Natural killer cell (primary cell): ENCODE data around the gene ITSN2. TPM values are rescaled to one million over a fixed set of nuclear protein-coding genes. Genes with fewer than 3 reads are reported as not detected.
A peak's percentile ranks its signal among the peaks of the same experiment; 100 is the strongest.

ENCODE experiments used
- ATAC-seq, 3 donors: fragments of 150-1000 bp in 2 of 3; fragments of 200-7000 bp in 1 of 3; cut with Tn5 transposase; 1 replicate in 1 of 3; 2 replicates in 2 of 3; pipeline ENCODE4 v1.10.0; 2021; ENCODE audit warnings: mild to moderate bottlenecking in 2 of 3, moderate library complexity in 2 of 3
- DNase-seq, 2 donors: peaks; one replicate each; pipeline versions ENCODE4 v3.0.0 to v3.0.0-alpha.2; 2013 to 2021; ENCODE audit warnings: mixed read lengths in 1 of 2
- H3K27ac ChIP-seq: one replicate; pipeline ENCODE4 v1.5.1; 2013; ENCODE audit warnings: mild to moderate bottlenecking, low read length
- H3K27me3 ChIP-seq: one replicate; pipeline ENCODE4 v1.6.1; 2013; ENCODE audit warnings: low read length; ENCODE audit not compliant: control insufficient read depth, insufficient read depth
- H3K36me3 ChIP-seq: one replicate; pipeline ENCODE4 v1.6.1; 2013; ENCODE audit warnings: low read length; ENCODE audit not compliant: control insufficient read depth, insufficient read depth
- H3K4me1 ChIP-seq: one replicate; pipeline ENCODE4 v1.6.1; 2013; ENCODE audit warnings: low read length; ENCODE audit not compliant: control insufficient read depth, insufficient read depth
- H3K4me3 ChIP-seq: one replicate; pipeline ENCODE4 v1.5.1; 2013; ENCODE audit warnings: low read length
- H3K9me3 ChIP-seq: one replicate; pipeline ENCODE4 v1.6.1; 2013; ENCODE audit warnings: low read length; ENCODE audit not compliant: control insufficient read depth, insufficient read depth
- H3K27ac Mint-ChIP-seq, 2 donors: one replicate each; pipeline ENCODE4 v1.8.0; 2022; ENCODE audit warnings: mild to moderate bottlenecking in 2 of 2, mixed read lengths in 2 of 2, moderate library complexity in 1 of 2
- H3K27me3 Mint-ChIP-seq, 2 donors: one replicate each; pipeline ENCODE4 v1.8.0; 2022; ENCODE audit warnings: low read depth in 2 of 2, mixed read lengths in 2 of 2
- H3K36me3 Mint-ChIP-seq: one replicate; pipeline ENCODE4 v1.8.0; 2022; ENCODE audit warnings: mixed read lengths
- H3K4me1 Mint-ChIP-seq, 2 donors: one replicate each; pipeline ENCODE4 v1.8.0; 2022; ENCODE audit warnings: mixed read lengths in 2 of 2
- H3K4me3 Mint-ChIP-seq: one replicate; pipeline ENCODE4 v1.8.0; 2022; ENCODE audit warnings: mild to moderate bottlenecking, moderate library complexity, mixed read lengths
- H3K9me3 Mint-ChIP-seq, 2 donors: one replicate each; pipeline ENCODE4 v1.8.0; 2022; ENCODE audit warnings: mixed read lengths in 2 of 2
- CTCF ChIP-seq: fragments of 200-600 bp; IDR thresholded peaks from one replicate; pipeline ENCODE4 v1.8.0; 2022; ENCODE audit warnings: antibody characterized with exemption
- WGBS: methylation state at CpG from one replicate; pipeline ENCODE4 v1.1.7; 2013; ENCODE audit warnings: missing lambda C conversion rate; ENCODE audit not compliant: insufficient coverage; 5-methylcytosine and 5-hydroxymethylcytosine counted together
- intact Hi-C: fragments of 100-400 bp; cut with micrococcal nuclease; formaldehyde crosslinking; loops from one replicate; pipeline ENCODE4 v1.14.2; 2022
- total RNA-seq, 4 donors: library from RNA; stranded (reverse); fragments of 120-200 nt in 1 of 4; gene quantifications; one replicate each; pipeline versions ENCODE4 v1.2.3 to v1.2.4, GENCODE V29; 2013 to 2022

Gene ITSN2
- total RNA-seq, 3 donors from 2014 or later (not counting 1 experiment from before 2014, with no cell fraction given), result 101 to 118 (median 115) TPM

- 96% methylated on average over 5 of the region's 6 CpGs for WGBS
- Mint-ChIP-seq H3K27ac (peak overlapping the region in 1 of 2 donors; percentile 48), H3K9me3 (no peaks in the 10 kb centered on the region), H3K27me3 (no peaks in the 10 kb centered on the region), H3K4me1 (no peaks in the 10 kb centered on the region), H3K36me3 (peaks cover 23% of the 10 kb centered on the region), H3K4me3 (no peak overlapping the region)
- Histone ChIP-seq H3K27ac (no peak overlapping the region), H3K4me1 (no peaks in the 10 kb centered on the region), H3K4me3 (no peak overlapping the region), H3K9me3 (no peaks in the 10 kb centered on the region), H3K36me3 (peaks cover 61% of the 10 kb centered on the region), H3K27me3 (no peaks in the 10 kb centered on the region)
- TF ChIP-seq CTCF, result no peak
- no peak for ATAC-seq
- no peak for DNase-seq
- intact Hi-C loops, result no loop called here
Measured at GRCh38 chr2:24253303-24253919, 106.9 kb downstream of the ITSN2 start.

- Histone ChIP-seq H3K4me1 (no peaks in the 10 kb centered on the region), H3K9me3 (no peaks in the 10 kb centered on the region), H3K27ac (no peak overlapping the region), H3K36me3 (peaks cover 88% of the 10 kb centered on the region), H3K27me3 (no peaks in the 10 kb centered on the region), H3K4me3 (no peak overlapping the region)
- Mint-ChIP-seq H3K9me3 (no peaks in the 10 kb centered on the region), H3K27me3 (no peaks in the 10 kb centered on the region), H3K36me3 (peaks cover 34% of the 10 kb centered on the region), H3K27ac (peak overlapping the region in 1 of 2 donors; percentile 44), H3K4me3 (no peak overlapping the region), H3K4me1 (peaks cover 0 to 5% of the 10 kb centered on the region in 2 donors)
- DNase-seq, result no peak
- ATAC-seq, result no peak
- 93% methylated on average over 2 of the region's 3 CpGs for WGBS
- no peak for TF ChIP-seq CTCF
- intact Hi-C loops, result no loop called here
Measured at GRCh38 chr2:24247592-24247991, 112.7 kb downstream of the ITSN2 start.

GRCh38 chr2:24247164-24247563 is 113.2 kb downstream of the ITSN2 start:
- 100% methylated on average over 1 of the region's 1 CpG for WGBS

More at GRCh38 chr2:24247164-24247563, 113.2 kb downstream of the ITSN2 start:
- ATAC-seq (no peak), DNase-seq (no peak)
- Histone ChIP-seq H3K36me3 (peaks cover 89% of the 10 kb centered on the region), H3K27ac (no peak overlapping the region), H3K4me1 (no peaks in the 10 kb centered on the region), H3K27me3 (no peaks in the 10 kb centered on the region), H3K4me3 (no peak overlapping the region), H3K9me3 (no peaks in the 10 kb centered on the region)
- no peak overlapping the region for H3K4me3 Mint-ChIP-seq
- H3K27me3 Mint-ChIP-seq, result no peaks in the 10 kb centered on the region
- H3K9me3 Mint-ChIP-seq, result no peaks in the 10 kb centered on the region
- H3K36me3 Mint-ChIP-seq, result peaks cover 30% of the 10 kb centered on the region
- intact Hi-C loops, result no loop called here
- peaks cover 0 to 5% of the 10 kb centered on the region in 2 donors for H3K4me1 Mint-ChIP-seq
- H3K27ac Mint-ChIP-seq, result peak overlapping the region in 1 of 2 donors; percentile 44
- TF ChIP-seq CTCF, result no peak
